ENCODE data around the gene PDLIM4.
A peak's percentile ranks its signal among the peaks of the same experiment; 100 is the strongest.

- peak; percentile 11 to 58 (median 24) for TF ChIP-seq CTCF (optimal IDR thresholded peaks at IDR 0.05 in 1 of 3, IDR thresholded peaks at IDR 0.05 in 1 of 3, conservative IDR thresholded peaks at IDR 0.05 in 1 of 3; ENCODE audit: extremely low read depth in 1 of 3, insufficient read depth in 2 of 3, low read length in 3 of 3)
- TF ChIP-seq EZH2 (IDR thresholded peaks at IDR 0.05; ENCODE audit: low read length) = no peak
Measured at GRCh38 chr5:132281856-132282614, 24.5 kb downstream of the PDLIM4 start.

Data from keratinocyte (primary cell).